Astrocyte (in vitro differentiated cells and primary cell): ENCODE data around the gene DISC1.

Experiments used
- EZH2 ChIP-seq: IDR thresholded peaks from 2 replicates; pipeline ENCODE4 v1.6.1; 2012; ENCODE audit warnings: mild to moderate bottlenecking, low read length, inconsistent platforms; ENCODE audit not compliant: insufficient read depth
- TF ChIP-seq, protein P1 (sequence below): IDR thresholded peaks from 2 replicates; pipeline ENCODE4 v1.5.1; 2011; ENCODE audit warnings: low read depth, mild to moderate bottlenecking, inconsistent platforms, low read length, moderate library complexity; ENCODE audit not compliant: insufficient read depth

DNA sequence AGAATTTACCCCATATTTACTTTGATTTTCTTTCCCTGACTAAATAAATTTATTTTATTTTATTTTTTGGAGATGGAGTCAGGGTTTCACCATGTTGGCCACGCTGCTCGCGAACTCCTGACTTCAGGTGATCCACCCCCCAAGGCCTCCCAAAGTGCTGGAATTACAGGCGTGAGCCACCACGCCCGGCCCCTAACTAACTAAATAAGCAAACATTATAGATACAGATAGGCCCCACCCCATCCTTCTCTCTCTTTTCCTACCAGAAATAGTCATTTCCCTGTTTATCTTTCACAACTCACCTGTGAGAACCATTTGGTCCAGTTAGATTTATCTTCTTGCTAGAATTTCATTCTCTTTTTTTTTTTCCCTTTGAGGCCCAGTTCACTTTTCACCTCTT is 167.3 kb downstream of the DISC1 start:
- TF ChIP-seq, protein P1, sequence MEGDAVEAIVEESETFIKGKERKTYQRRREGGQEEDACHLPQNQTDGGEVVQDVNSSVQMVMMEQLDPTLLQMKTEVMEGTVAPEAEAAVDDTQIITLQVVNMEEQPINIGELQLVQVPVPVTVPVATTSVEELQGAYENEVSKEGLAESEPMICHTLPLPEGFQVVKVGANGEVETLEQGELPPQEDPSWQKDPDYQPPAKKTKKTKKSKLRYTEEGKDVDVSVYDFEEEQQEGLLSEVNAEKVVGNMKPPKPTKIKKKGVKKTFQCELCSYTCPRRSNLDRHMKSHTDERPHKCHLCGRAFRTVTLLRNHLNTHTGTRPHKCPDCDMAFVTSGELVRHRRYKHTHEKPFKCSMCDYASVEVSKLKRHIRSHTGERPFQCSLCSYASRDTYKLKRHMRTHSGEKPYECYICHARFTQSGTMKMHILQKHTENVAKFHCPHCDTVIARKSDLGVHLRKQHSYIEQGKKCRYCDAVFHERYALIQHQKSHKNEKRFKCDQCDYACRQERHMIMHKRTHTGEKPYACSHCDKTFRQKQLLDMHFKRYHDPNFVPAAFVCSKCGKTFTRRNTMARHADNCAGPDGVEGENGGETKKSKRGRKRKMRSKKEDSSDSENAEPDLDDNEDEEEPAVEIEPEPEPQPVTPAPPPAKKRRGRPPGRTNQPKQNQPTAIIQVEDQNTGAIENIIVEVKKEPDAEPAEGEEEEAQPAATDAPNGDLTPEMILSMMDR, result no peak
- no peak for TF ChIP-seq EZH2
